Thyroid gland (tissue), 4 donors: Measurements from ENCODE around the gene SCN1A.
"Not testable (repeated sequence)": the region's sequence is repeated elsewhere in the genome, so short reads cannot be mapped to it uniquely, and the experiment has no call there.

Experiments
- CTCF ChIP-seq, 6 experiments: fragments of 200-600 bp in 3 of 6; fragments of 450-650 bp in 3 of 6; sonication (generic) in 3 of 6; IDR thresholded peaks; one replicate each; pipeline ENCODE4 v1.5.1; 2016 to 2019; ENCODE audit warnings: antibody characterized with exemption in 6 of 6, mild to moderate bottlenecking in 2 of 6, inconsistent platforms in 1 of 6, moderate library complexity in 1 of 6
- POLR2A ChIP-seq, 2 donors: fragments of 450-650 bp; IDR thresholded peaks; one replicate each; pipeline ENCODE4 v1.6.1; 2017; ENCODE audit warnings: antibody characterized with exemption in 2 of 2, mild to moderate bottlenecking in 2 of 2, moderate library complexity in 1 of 2

GRCh38 chr2:166139479-166139878, 11.7 kb upstream of the SCN1A start:
- TF ChIP-seq CTCF, POLR2A (IDR thresholded peaks at IDR 0.05): not testable (repeated sequence)
